ENCODE results near the gene AHRR.

GRCh38 chr5:439181-439580, 117.7 kb downstream of the AHRR start:
- no peak for TF ChIP-seq BHLHE40 (IDR thresholded peaks at IDR 0.05; ENCODE audit: borderline replicate concordance)
- no peak for TF ChIP-seq SUZ12 (IDR thresholded peaks at IDR 0.05)
- no peak for TF ChIP-seq FOXA1 (IDR thresholded peaks at IDR 0.05)
- TF ChIP-seq NFRKB (IDR thresholded peaks at IDR 0.05): no peak
- TF ChIP-seq FOXM1 (IDR thresholded peaks at IDR 0.05; ENCODE audit: borderline replicate concordance): no peak
- no peak for TF ChIP-seq LEF1 (IDR thresholded peaks at IDR 0.05; ENCODE audit: borderline replicate concordance)
- TF ChIP-seq TARDBP (IDR thresholded peaks at IDR 0.05): no peak
- TF ChIP-seq SP1 (IDR thresholded peaks at IDR 0.05): no peak
- no peak for TF ChIP-seq FOXK2 (IDR thresholded peaks at IDR 0.05)
